ENCODE data around the gene HPD. TPM values are rescaled to one million over a fixed set of nuclear protein-coding genes. Genes with fewer than 3 reads are reported as not detected.

HPD gene
- total RNA-seq, 1 experiment from 2014 or later, result 0.39 TPM

DNA sequence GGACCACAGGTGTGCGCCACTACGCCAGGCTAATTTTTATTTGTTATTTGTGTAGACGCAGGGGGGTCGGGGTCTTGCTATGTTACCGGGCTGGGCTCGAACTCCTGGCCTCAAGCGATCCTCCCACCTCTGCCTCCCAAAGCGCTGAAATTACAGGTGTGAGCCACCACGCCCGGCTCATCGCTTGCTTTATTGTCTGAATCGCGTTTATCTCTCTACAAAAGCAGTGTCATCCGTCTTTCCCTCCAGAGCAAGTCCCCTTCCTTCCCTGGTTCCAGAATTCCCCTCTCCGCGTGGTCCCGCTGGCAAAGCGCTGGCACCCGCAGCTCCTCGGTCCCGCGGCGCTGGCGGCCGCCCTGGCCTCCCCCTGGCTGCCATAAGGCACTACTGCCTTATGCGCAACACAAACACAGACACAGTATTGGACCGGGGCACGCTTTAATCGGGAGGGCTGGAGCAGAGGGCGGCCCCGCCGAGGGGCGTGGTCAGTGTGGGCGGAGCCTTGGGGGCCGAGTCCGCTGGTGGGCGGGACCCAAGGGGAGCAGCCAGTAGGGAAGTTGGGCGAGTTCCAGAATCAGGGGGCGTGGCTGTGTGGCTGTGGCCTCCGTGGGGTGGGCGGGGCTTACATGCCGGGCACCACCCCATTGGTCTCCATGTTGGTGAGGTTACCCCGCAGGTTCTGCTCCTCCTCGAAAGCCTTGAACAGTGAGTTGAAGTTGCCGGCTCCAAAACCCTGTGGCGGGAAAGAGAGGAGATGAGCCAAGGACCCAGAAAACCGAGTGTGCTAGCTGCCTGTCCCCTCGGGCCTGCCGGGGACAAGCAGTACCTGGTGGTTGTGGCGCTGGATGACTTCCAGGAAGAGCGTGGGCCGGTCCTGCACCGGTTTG lies 19.3 kb downstream of the HPD start:
- ATAC-seq (peak; percentile 97), DNase-seq (ENCODE audit: low spot score) (peak; percentile 100)
- Mint-ChIP-seq H3K36me3 (no peaks in the 10 kb centered on the region), H3K4me1 (peaks cover 12% of the 10 kb centered on the region), H3K27ac (peak overlapping the region; percentile 98), H3K27me3 (ENCODE audit: low read depth) (peaks cover 16% of the 10 kb centered on the region), H3K9me3 (no peaks in the 10 kb centered on the region), H3K4me3 (peak overlapping the region; percentile 97)
- ChIA-PET CTCF (interaction anchor here (0.6 to 5.7 kb wide), 13 partner anchors 14 to 1839 kb away, joined by 3 to 73 read pairs (median 4); partner anchors contain the start of genes CFAP251, RHOF and TMEM120B), POLR2A (interaction anchor here (0.6 kb wide), 1 partner anchor 17 kb away, joined by 3 read pairs; no protein-coding TSS in a partner anchor)
- no peak for TF ChIP-seq ZNF138 (CRISPR knock-in tag; conservative IDR thresholded peaks at IDR 0.05)
- 0 out of 2 replicates have a peak, but pooled peaks have one; percentile 54 for TF ChIP-seq GTF2I (CRISPR knock-in tag; conservative IDR thresholded peaks at IDR 0.05)
- TF ChIP-seq, protein P1, sequence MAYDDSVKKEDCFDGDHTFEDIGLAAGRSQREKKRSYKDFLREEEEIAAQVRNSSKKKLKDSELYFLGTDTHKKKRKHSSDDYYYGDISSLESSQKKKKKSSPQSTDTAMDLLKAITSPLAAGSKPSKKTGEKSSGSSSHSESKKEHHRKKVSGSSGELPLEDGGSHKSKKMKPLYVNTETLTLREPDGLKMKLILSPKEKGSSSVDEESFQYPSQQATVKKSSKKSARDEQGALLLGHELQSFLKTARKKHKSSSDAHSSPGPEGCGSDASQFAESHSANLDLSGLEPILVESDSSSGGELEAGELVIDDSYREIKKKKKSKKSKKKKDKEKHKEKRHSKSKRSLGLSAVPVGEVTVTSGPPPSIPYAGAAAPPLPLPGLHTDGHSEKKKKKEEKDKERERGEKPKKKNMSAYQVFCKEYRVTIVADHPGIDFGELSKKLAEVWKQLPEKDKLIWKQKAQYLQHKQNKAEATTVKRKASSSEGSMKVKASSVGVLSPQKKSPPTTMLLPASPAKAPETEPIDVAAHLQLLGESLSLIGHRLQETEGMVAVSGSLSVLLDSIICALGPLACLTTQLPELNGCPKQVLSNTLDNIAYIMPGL (CRISPR knock-in tag; IDR thresholded peaks at IDR 0.05), result no peak
- TF ChIP-seq FOXP1 (CRISPR knock-in tag; IDR thresholded peaks at IDR 0.05; ENCODE audit: borderline replicate concordance), result peak; percentile 79
- TF ChIP-seq, protein P2, sequence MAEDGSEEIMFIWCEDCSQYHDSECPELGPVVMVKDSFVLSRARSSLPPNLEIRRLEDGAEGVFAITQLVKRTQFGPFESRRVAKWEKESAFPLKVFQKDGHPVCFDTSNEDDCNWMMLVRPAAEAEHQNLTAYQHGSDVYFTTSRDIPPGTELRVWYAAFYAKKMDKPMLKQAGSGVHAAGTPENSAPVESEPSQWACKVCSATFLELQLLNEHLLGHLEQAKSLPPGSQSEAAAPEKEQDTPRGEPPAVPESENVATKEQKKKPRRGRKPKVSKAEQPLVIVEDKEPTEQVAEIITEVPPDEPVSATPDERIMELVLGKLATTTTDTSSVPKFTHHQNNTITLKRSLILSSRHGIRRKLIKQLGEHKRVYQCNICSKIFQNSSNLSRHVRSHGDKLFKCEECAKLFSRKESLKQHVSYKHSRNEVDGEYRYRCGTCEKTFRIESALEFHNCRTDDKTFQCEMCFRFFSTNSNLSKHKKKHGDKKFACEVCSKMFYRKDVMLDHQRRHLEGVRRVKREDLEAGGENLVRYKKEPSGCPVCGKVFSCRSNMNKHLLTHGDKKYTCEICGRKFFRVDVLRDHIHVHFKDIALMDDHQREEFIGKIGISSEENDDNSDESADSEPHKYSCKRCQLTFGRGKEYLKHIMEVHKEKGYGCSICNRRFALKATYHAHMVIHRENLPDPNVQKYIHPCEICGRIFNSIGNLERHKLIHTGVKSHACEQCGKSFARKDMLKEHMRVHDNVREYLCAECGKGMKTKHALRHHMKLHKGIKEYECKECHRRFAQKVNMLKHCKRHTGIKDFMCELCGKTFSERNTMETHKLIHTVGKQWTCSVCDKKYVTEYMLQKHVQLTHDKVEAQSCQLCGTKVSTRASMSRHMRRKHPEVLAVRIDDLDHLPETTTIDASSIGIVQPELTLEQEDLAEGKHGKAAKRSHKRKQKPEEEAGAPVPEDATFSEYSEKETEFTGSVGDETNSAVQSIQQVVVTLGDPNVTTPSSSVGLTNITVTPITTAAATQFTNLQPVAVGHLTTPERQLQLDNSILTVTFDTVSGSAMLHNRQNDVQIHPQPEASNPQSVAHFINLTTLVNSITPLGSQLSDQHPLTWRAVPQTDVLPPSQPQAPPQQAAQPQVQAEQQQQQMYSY (CRISPR knock-in tag; IDR thresholded peaks at IDR 0.05), result no peak
- TF ChIP-seq, protein P3, sequence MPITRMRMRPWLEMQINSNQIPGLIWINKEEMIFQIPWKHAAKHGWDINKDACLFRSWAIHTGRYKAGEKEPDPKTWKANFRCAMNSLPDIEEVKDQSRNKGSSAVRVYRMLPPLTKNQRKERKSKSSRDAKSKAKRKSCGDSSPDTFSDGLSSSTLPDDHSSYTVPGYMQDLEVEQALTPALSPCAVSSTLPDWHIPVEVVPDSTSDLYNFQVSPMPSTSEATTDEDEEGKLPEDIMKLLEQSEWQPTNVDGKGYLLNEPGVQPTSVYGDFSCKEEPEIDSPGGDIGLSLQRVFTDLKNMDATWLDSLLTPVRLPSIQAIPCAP (CRISPR knock-in tag; IDR thresholded peaks at IDR 0.05), result no peak
- TF ChIP-seq ZNF121 (CRISPR knock-in tag; IDR thresholded peaks at IDR 0.05), result 0 out of 2 replicates have a peak, but pooled peaks have one; percentile 37
- TF ChIP-seq SP1 (CRISPR knock-in tag; conservative IDR thresholded peaks at IDR 0.05), result peak; percentile 94
- TF ChIP-seq SMAD3 (CRISPR knock-in tag; IDR thresholded peaks at IDR 0.05; ENCODE audit: borderline replicate concordance), result no peak
- no peak for TF ChIP-seq CBFB (CRISPR knock-in tag; IDR thresholded peaks at IDR 0.05; ENCODE audit: low read depth)
- no peak for TF ChIP-seq MXD4 (CRISPR knock-in tag; IDR thresholded peaks at IDR 0.05; ENCODE audit: borderline replicate concordance)
- no peak for TF ChIP-seq NFE2L1 (CRISPR knock-in tag; IDR thresholded peaks at IDR 0.05)
- TF ChIP-seq ZNF396 (CRISPR knock-in tag; IDR thresholded peaks at IDR 0.05; ENCODE audit: borderline replicate concordance), result no peak
- TF ChIP-seq PRRX2 (CRISPR knock-in tag; IDR thresholded peaks at IDR 0.05), result no peak
- TF ChIP-seq, protein P4, sequence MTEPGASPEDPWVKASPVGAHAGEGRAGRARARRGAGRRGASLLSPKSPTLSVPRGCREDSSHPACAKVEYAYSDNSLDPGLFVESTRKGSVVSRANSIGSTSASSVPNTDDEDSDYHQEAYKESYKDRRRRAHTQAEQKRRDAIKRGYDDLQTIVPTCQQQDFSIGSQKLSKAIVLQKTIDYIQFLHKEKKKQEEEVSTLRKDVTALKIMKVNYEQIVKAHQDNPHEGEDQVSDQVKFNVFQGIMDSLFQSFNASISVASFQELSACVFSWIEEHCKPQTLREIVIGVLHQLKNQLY (CRISPR knock-in tag; IDR thresholded peaks at IDR 0.05), result no peak
- TF ChIP-seq, protein P5, sequence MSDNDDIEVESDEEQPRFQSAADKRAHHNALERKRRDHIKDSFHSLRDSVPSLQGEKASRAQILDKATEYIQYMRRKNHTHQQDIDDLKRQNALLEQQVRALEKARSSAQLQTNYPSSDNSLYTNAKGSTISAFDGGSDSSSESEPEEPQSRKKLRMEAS (CRISPR knock-in tag; IDR thresholded peaks at IDR 0.05), result peak; percentile 82
- TF ChIP-seq ZNF423 (CRISPR knock-in tag; IDR thresholded peaks at IDR 0.05), result no peak
- TF ChIP-seq TEAD1 (CRISPR knock-in tag; IDR thresholded peaks at IDR 0.05), result peak; percentile 22; the same call in 1 of the 2 replicates
- no peak for TF ChIP-seq TEAD4 (CRISPR knock-in tag; IDR thresholded peaks at IDR 0.05)
